ENCODE data around the gene PRICKLE1. TPM values are rescaled to one million over a fixed set of nuclear protein-coding genes. Genes with fewer than 3 reads are reported as not detected.

PRICKLE1 gene
- total RNA-seq, 5 donors from 2014 or later (not counting 1 experiment from before 2014, with no cell fraction given) = 0.29 to 1.1 (median 0.43) TPM

GRCh38 chr12:42630314-42630713, 40.8 kb upstream of the PRICKLE1 start:
- H3K27ac Mint-ChIP-seq = no peak overlapping the region
- no peaks in the 10 kb centered on the region for H3K36me3 Mint-ChIP-seq
- WGBS (ENCODE audit: insufficient coverage) = no CpG with 5 or more reads among the region's 1 CpG
- H3K27me3 ChIP-seq (replicated peaks in 1 of 2; ENCODE audit: control insufficient read depth in 2 of 2, extremely low read depth in 1 of 2, insufficient read depth in 2 of 2, low read length in 1 of 2) = no peaks in the 10 kb centered on the region
- CTCF ChIA-PET = no interaction called here
- no peak overlapping the region for H3K27ac ChIP-seq (ENCODE audit: low read length)
- DNase-seq = no peak
- no peak for ATAC-seq (replicated peaks in 1 of 4)
- H3K4me3 ChIP-seq (ENCODE audit: control insufficient read depth in 1 of 2, extremely low read depth in 1 of 2, low read length in 1 of 2) = no peak overlapping the region
- POLR2A ChIA-PET = interaction anchor here in 1 of 2 donors (0.6 kb wide), 1 partner anchor 19 kb away, joined by 3 read pairs; no protein-coding TSS in a partner anchor
- no peak overlapping the region for H3K4me3 Mint-ChIP-seq
- H3K9me3 Mint-ChIP-seq = peaks cover 0 to 6% (median 0%) of the 10 kb centered on the region in 3 donors
- no peaks in the 10 kb centered on the region for H3K36me3 ChIP-seq (ENCODE audit: control insufficient read depth in 2 of 2, extremely low read depth in 1 of 2, insufficient read depth in 1 of 2, low read length in 1 of 2)
- H3K4me1 Mint-ChIP-seq = no peaks in the 10 kb centered on the region
- H3K9me3 ChIP-seq = no peaks in the 10 kb centered on the region
- H3K27me3 Mint-ChIP-seq = peaks cover 0 to 7% of the 10 kb centered on the region in 2 donors
- H3K4me1 ChIP-seq (ENCODE audit: control insufficient read depth in 1 of 2, extremely low read depth in 1 of 2, insufficient read depth in 2 of 2, low read length in 2 of 2) = no peaks in the 10 kb centered on the region

- no peaks in the 10 kb centered on the region for H3K36me3 Mint-ChIP-seq
- no peaks in the 10 kb centered on the region for H3K27me3 ChIP-seq (replicated peaks in 1 of 2; ENCODE audit: control insufficient read depth in 2 of 2, extremely low read depth in 1 of 2, insufficient read depth in 2 of 2, low read length in 1 of 2)
- peaks cover 0 to 7% of the 10 kb centered on the region in 2 donors for H3K27me3 Mint-ChIP-seq
- H3K27ac Mint-ChIP-seq = no peak overlapping the region
- no peak for DNase-seq
- H3K36me3 ChIP-seq (ENCODE audit: control insufficient read depth in 2 of 2, extremely low read depth in 1 of 2, insufficient read depth in 1 of 2, low read length in 1 of 2) = no peaks in the 10 kb centered on the region
- peaks cover 0 to 6% (median 0%) of the 10 kb centered on the region in 3 donors for H3K9me3 Mint-ChIP-seq
- H3K4me1 ChIP-seq (ENCODE audit: control insufficient read depth in 1 of 2, extremely low read depth in 1 of 2, insufficient read depth in 2 of 2, low read length in 2 of 2) = no peaks in the 10 kb centered on the region
- WGBS (ENCODE audit: insufficient coverage) = no CpG with 5 or more reads among the region's 6 CpGs
- no peak for ATAC-seq (replicated peaks in 1 of 4)
- no peak overlapping the region for H3K27ac ChIP-seq (ENCODE audit: low read length)
- H3K9me3 ChIP-seq = no peaks in the 10 kb centered on the region
- H3K4me3 Mint-ChIP-seq = no peak overlapping the region
- no peak overlapping the region for H3K4me3 ChIP-seq (ENCODE audit: control insufficient read depth in 1 of 2, extremely low read depth in 1 of 2, low read length in 1 of 2)
- POLR2A ChIA-PET = no interaction called here
- CTCF ChIA-PET = no interaction called here
- no peaks in the 10 kb centered on the region for H3K4me1 Mint-ChIP-seq
Measured at GRCh38 chr12:42627151-42627550, 37.6 kb upstream of the PRICKLE1 start.

- no peak overlapping the region for H3K27ac Mint-ChIP-seq
- H3K9me3 ChIP-seq = no peaks in the 10 kb centered on the region
- WGBS (ENCODE audit: insufficient coverage) = 76% methylated on average over 3 of the region's 4 CpGs
- H3K4me1 Mint-ChIP-seq = no peaks in the 10 kb centered on the region
- no peaks in the 10 kb centered on the region for H3K27me3 ChIP-seq (replicated peaks in 1 of 2; ENCODE audit: control insufficient read depth in 2 of 2, extremely low read depth in 1 of 2, insufficient read depth in 2 of 2, low read length in 1 of 2)
- H3K4me1 ChIP-seq (ENCODE audit: control insufficient read depth in 1 of 2, extremely low read depth in 1 of 2, insufficient read depth in 2 of 2, low read length in 2 of 2) = no peaks in the 10 kb centered on the region
- H3K36me3 Mint-ChIP-seq = no peaks in the 10 kb centered on the region
- POLR2A ChIA-PET = no interaction called here
- no peak overlapping the region for H3K4me3 Mint-ChIP-seq
- H3K4me3 ChIP-seq (ENCODE audit: control insufficient read depth in 1 of 2, extremely low read depth in 1 of 2, low read length in 1 of 2) = no peak overlapping the region
- H3K27ac ChIP-seq (ENCODE audit: low read length) = no peak overlapping the region
- ATAC-seq (replicated peaks in 1 of 4) (no peak), DNase-seq (no peak)
- peaks cover 0 to 7% of the 10 kb centered on the region in 2 donors for H3K27me3 Mint-ChIP-seq
- no peaks in the 10 kb centered on the region for H3K36me3 ChIP-seq (ENCODE audit: control insufficient read depth in 2 of 2, extremely low read depth in 1 of 2, insufficient read depth in 1 of 2, low read length in 1 of 2)
- peaks cover 0 to 6% (median 0%) of the 10 kb centered on the region in 3 donors for H3K9me3 Mint-ChIP-seq
- CTCF ChIA-PET = no interaction called here
Measured at GRCh38 chr12:42625611-42626010, 36.1 kb upstream of the PRICKLE1 start.

DNA sequence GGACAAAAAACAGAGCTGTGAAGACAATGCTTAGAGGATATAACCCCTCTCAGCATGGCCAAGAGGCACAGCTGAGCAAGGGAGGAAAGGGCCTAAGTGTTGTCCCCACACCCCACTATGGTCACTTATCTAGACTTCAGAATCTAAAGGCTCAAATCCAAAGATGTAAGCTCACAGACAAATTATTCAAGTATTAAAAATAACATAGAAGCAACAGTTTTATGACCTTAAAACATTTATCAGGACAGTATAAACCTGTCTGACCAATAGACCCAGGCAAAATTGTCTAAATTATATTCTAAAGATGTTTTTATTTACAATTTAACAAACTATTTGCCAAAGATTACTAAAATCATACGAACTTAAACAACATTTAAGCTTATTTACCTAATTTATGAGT, 28.1 kb upstream of the PRICKLE1 start:
- no peak overlapping the region for H3K4me3 ChIP-seq (ENCODE audit: control insufficient read depth in 1 of 2, extremely low read depth in 1 of 2, low read length in 1 of 2)
- no peak for DNase-seq
- POLR2A ChIA-PET = interaction anchor here in 1 of 2 donors (0.6 to 0.7 kb wide), 2 partner anchors 15 to 72 kb away, joined by 3 read pairs; no protein-coding TSS in a partner anchor
- Mint-ChIP-seq H3K4me3 (no peak overlapping the region), H3K27me3 (peaks cover 0 to 4% of the 10 kb centered on the region in 2 donors), H3K9me3 (peaks cover 10 to 20% (median 18%) of the 10 kb centered on the region in 3 donors), H3K4me1 (no peaks in the 10 kb centered on the region), H3K36me3 (no peaks in the 10 kb centered on the region), H3K27ac (no peak overlapping the region)
- CTCF ChIA-PET = no interaction called here
- no peaks in the 10 kb centered on the region for H3K9me3 ChIP-seq
- H3K4me1 ChIP-seq (ENCODE audit: control insufficient read depth in 1 of 2, extremely low read depth in 1 of 2, insufficient read depth in 2 of 2, low read length in 2 of 2) = no peaks in the 10 kb centered on the region
- H3K27ac ChIP-seq (ENCODE audit: low read length) = no peak overlapping the region
- no peaks in the 10 kb centered on the region for H3K36me3 ChIP-seq (ENCODE audit: control insufficient read depth in 2 of 2, extremely low read depth in 1 of 2, insufficient read depth in 1 of 2, low read length in 1 of 2)
- no peaks in the 10 kb centered on the region for H3K27me3 ChIP-seq (replicated peaks in 1 of 2; ENCODE audit: control insufficient read depth in 2 of 2, extremely low read depth in 1 of 2, insufficient read depth in 2 of 2, low read length in 1 of 2)
- no peak for ATAC-seq (replicated peaks in 1 of 4)
- no CpG with 5 or more reads among the region's 1 CpG for WGBS (ENCODE audit: insufficient coverage)

GRCh38 chr12:42615006-42615405, 25.5 kb upstream of the PRICKLE1 start:
- Mint-ChIP-seq H3K36me3 (no peaks in the 10 kb centered on the region), H3K4me1 (no peaks in the 10 kb centered on the region), H3K4me3 (no peak overlapping the region), H3K27ac (no peak overlapping the region), H3K27me3 (peaks cover 0 to 5% of the 10 kb centered on the region in 2 donors), H3K9me3 (peaks cover 10 to 23% (median 20%) of the 10 kb centered on the region in 3 donors)
- no peak for ATAC-seq (replicated peaks in 1 of 4)
- Histone ChIP-seq H3K4me3 (ENCODE audit: control insufficient read depth in 1 of 2, extremely low read depth in 1 of 2, low read length in 1 of 2) (no peak overlapping the region), H3K27me3 (replicated peaks in 1 of 2; ENCODE audit: control insufficient read depth in 2 of 2, extremely low read depth in 1 of 2, insufficient read depth in 2 of 2, low read length in 1 of 2) (no peaks in the 10 kb centered on the region), H3K4me1 (ENCODE audit: control insufficient read depth in 1 of 2, extremely low read depth in 1 of 2, insufficient read depth in 2 of 2, low read length in 2 of 2) (no peaks in the 10 kb centered on the region), H3K27ac (ENCODE audit: low read length) (no peak overlapping the region), H3K9me3 (no peaks in the 10 kb centered on the region), H3K36me3 (ENCODE audit: control insufficient read depth in 2 of 2, extremely low read depth in 1 of 2, insufficient read depth in 1 of 2, low read length in 1 of 2) (no peaks in the 10 kb centered on the region)
- ChIA-PET CTCF (no interaction called here), POLR2A (no interaction called here)
- DNase-seq = no peak
- WGBS (ENCODE audit: insufficient coverage) = no CpG with 5 or more reads among the region's 3 CpGs

GRCh38 chr12:42612231-42612613, 22.7 kb upstream of the PRICKLE1 start:
- no peak overlapping the region for H3K27ac Mint-ChIP-seq
- Histone ChIP-seq H3K27me3 (replicated peaks in 1 of 2; ENCODE audit: control insufficient read depth in 2 of 2, extremely low read depth in 1 of 2, insufficient read depth in 2 of 2, low read length in 1 of 2) (no peaks in the 10 kb centered on the region), H3K4me3 (ENCODE audit: control insufficient read depth in 1 of 2, extremely low read depth in 1 of 2, low read length in 1 of 2) (no peak overlapping the region), H3K36me3 (ENCODE audit: control insufficient read depth in 2 of 2, extremely low read depth in 1 of 2, insufficient read depth in 1 of 2, low read length in 1 of 2) (no peaks in the 10 kb centered on the region), H3K9me3 (no peaks in the 10 kb centered on the region), H3K27ac (ENCODE audit: low read length) (no peak overlapping the region), H3K4me1 (ENCODE audit: control insufficient read depth in 1 of 2, extremely low read depth in 1 of 2, insufficient read depth in 2 of 2, low read length in 2 of 2) (no peaks in the 10 kb centered on the region)
- DNase-seq (no peak), ATAC-seq (replicated peaks in 1 of 4) (no peak)
- CTCF ChIA-PET = no interaction called here
- H3K9me3 Mint-ChIP-seq = peaks cover 0 to 8% (median 7%) of the 10 kb centered on the region in 3 donors
- peaks cover 0 to 5% of the 10 kb centered on the region in 2 donors for H3K27me3 Mint-ChIP-seq
- POLR2A ChIA-PET = no interaction called here
- no peaks in the 10 kb centered on the region for H3K36me3 Mint-ChIP-seq
- H3K4me3 Mint-ChIP-seq = no peak overlapping the region
- no peaks in the 10 kb centered on the region for H3K4me1 Mint-ChIP-seq

All from T-cell (primary cell).